ENCODE data around the gene RHBDD1.

The RHBDD1 gene

DNA sequence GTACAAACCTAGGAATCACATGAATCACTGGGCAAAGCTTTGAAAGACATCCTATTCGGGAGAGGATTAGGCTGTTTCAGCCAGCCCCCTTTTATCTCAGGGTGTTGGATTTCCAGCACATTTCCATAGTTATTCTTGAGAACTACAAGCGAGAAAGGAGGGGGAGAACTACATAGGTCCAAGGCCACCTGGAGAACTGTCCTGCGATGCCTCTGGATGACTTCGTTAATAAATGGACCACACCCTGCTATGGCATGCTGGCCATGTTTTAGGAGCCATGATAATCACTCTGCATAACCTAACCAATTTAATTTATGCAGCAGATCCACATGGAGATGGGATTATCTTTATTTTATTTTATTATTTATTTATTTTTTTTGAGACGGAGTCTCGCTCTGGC is 29.9 kb downstream of the RHBDD1 start:
- Histone ChIP-seq H3K9ac (ENCODE audit: low read depth, low read length, poor library complexity) (no peak overlapping the region), H3K27ac (replicated peaks; ENCODE audit: low read length) (no peak overlapping the region), H2AK5ac (ENCODE audit: low read depth, low read length) (no peak overlapping the region), H3K79me1 (ENCODE audit: low read depth, low read length) (no peaks in the 10 kb centered on the region), H3K4me1 (ENCODE audit: control insufficient read depth in 2 of 2, insufficient read depth in 1 of 2, low read depth in 1 of 2, low read length in 2 of 2) (peaks cover 2 to 7% of the 10 kb centered on the region in 2 donors), H3K4me2 (ENCODE audit: insufficient read depth, low read length, poor library complexity, severe bottlenecking) (no peak overlapping the region), H3K18ac (ENCODE audit: low read length) (no peak overlapping the region), H2BK120ac (ENCODE audit: low read depth, low read length) (no peak overlapping the region), H3K9me3 (replicated peaks in 1 of 2; ENCODE audit: control insufficient read depth in 2 of 2, insufficient read depth in 1 of 2, low read depth in 1 of 2, low read length in 2 of 2) (no peaks in the 10 kb centered on the region), H3K23ac (ENCODE audit: low read depth, low read length, poor library complexity) (no peak overlapping the region), H3K36me3 (replicated peaks in 1 of 2; ENCODE audit: control insufficient read depth in 2 of 2, insufficient read depth in 2 of 2, low read length in 2 of 2) (peaks cover 0 to 11% of the 10 kb centered on the region in 2 donors), H4K91ac (ENCODE audit: low read depth, low read length, poor library complexity) (no peak overlapping the region), H2AFZ (ENCODE audit: low read length) (no peak overlapping the region), H3K27me3 (ENCODE audit: control insufficient read depth in 3 of 3, insufficient read depth in 3 of 3, low read depth in 1 of 3, low read length in 3 of 3) (no peaks in the 10 kb centered on the region), H3K4me3 (ENCODE audit: low read length in 2 of 2) (no peak overlapping the region), H2BK5ac (ENCODE audit: low read length) (no peak overlapping the region), H4K8ac (ENCODE audit: low read depth, low read length) (no peak overlapping the region), H2BK12ac (ENCODE audit: low read length) (no peak overlapping the region), H3K14ac (ENCODE audit: low read length) (no peak overlapping the region), H2BK15ac (ENCODE audit: low read length) (no peak overlapping the region), H3K4ac (ENCODE audit: low read length) (no peak overlapping the region)
- DNase-seq (ENCODE audit: low spot score), result no peak
- no CpG with 5 or more reads among the region's 6 CpGs for WGBS, 2 donors (ENCODE audit: extremely low coverage in 2 of 2, insufficient read length in 2 of 2, insufficient replicate concordance in 1 of 2)

DNA sequence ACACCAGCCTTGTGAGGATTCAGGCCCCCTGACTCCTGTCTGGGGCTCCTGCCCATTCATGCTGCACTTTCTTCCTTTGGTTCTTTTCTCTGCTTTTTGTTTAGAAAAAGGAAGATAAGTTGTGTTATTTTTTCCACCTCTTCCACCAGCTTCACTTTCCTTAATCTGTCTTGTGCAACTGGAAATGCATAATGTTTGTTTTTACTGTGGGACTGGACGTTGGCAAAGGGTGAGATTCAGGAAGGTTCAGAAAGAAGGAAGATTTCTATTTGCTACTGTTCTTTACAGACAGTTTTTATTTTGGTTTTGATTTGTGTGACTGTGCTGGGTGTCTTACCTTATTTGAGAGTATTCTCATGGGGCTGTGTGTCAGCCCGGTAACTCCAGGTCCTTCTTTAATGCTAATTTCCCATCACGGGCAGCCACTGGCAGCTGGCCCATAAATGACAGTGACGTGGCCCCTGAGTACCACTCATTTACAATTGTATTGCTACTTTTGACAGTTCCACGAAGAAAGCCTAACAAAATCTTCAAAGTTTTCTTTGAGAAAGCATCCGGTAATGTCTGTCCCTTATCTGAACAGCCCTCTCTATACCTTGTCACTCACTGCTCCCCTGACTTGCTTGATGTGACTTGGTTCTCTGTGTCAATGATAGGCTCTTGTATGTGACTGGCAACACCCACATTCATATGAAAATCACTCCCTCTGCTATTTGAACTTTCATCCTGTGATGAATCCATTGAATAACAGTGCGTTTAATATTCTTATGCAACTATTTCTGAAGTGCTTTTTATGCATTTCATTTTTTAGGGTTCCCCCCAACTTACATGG is 32.7 kb downstream of the RHBDD1 start:
- H2BK120ac ChIP-seq (ENCODE audit: low read depth, low read length), result no peak overlapping the region
- no peak overlapping the region for H3K14ac ChIP-seq (ENCODE audit: low read length)
- peaks cover 0 to 11% of the 10 kb centered on the region in 2 donors for H3K36me3 ChIP-seq (replicated peaks in 1 of 2; ENCODE audit: control insufficient read depth in 2 of 2, insufficient read depth in 2 of 2, low read length in 2 of 2)
- no peak overlapping the region for H3K27ac ChIP-seq (replicated peaks; ENCODE audit: low read length)
- H3K4me1 ChIP-seq (ENCODE audit: control insufficient read depth in 2 of 2, insufficient read depth in 1 of 2, low read depth in 1 of 2, low read length in 2 of 2), result peaks cover 2 to 4% of the 10 kb centered on the region in 2 donors
- no peak overlapping the region for H3K23ac ChIP-seq (ENCODE audit: low read depth, low read length, poor library complexity)
- H3K18ac ChIP-seq (ENCODE audit: low read length), result no peak overlapping the region
- WGBS, 2 donors (ENCODE audit: extremely low coverage in 2 of 2, insufficient read length in 2 of 2, insufficient replicate concordance in 1 of 2), result no CpG with 5 or more reads among the region's 7 CpGs
- H3K9me3 ChIP-seq (replicated peaks in 1 of 2; ENCODE audit: control insufficient read depth in 2 of 2, insufficient read depth in 1 of 2, low read depth in 1 of 2, low read length in 2 of 2), result no peaks in the 10 kb centered on the region
- H2BK12ac ChIP-seq (ENCODE audit: low read length), result no peak overlapping the region
- H2BK5ac ChIP-seq (ENCODE audit: low read length), result no peak overlapping the region
- H3K79me1 ChIP-seq (ENCODE audit: low read depth, low read length), result no peaks in the 10 kb centered on the region
- no peak overlapping the region for H4K8ac ChIP-seq (ENCODE audit: low read depth, low read length)
- no peak overlapping the region for H3K4me3 ChIP-seq (ENCODE audit: low read length in 2 of 2)
- no peak overlapping the region for H3K4me2 ChIP-seq (ENCODE audit: insufficient read depth, low read length, poor library complexity, severe bottlenecking)
- H2AK5ac ChIP-seq (ENCODE audit: low read depth, low read length), result no peak overlapping the region
- H3K9ac ChIP-seq (ENCODE audit: low read depth, low read length, poor library complexity), result no peak overlapping the region
- DNase-seq (ENCODE audit: low spot score), result no peak
- H2AFZ ChIP-seq (ENCODE audit: low read length), result no peak overlapping the region
- no peak overlapping the region for H3K4ac ChIP-seq (ENCODE audit: low read length)
- H4K91ac ChIP-seq (ENCODE audit: low read depth, low read length, poor library complexity), result no peak overlapping the region
- H2BK15ac ChIP-seq (ENCODE audit: low read length), result no peak overlapping the region
- H3K27me3 ChIP-seq (ENCODE audit: control insufficient read depth in 3 of 3, insufficient read depth in 3 of 3, low read depth in 1 of 3, low read length in 3 of 3), result no peaks in the 10 kb centered on the region

DNA sequence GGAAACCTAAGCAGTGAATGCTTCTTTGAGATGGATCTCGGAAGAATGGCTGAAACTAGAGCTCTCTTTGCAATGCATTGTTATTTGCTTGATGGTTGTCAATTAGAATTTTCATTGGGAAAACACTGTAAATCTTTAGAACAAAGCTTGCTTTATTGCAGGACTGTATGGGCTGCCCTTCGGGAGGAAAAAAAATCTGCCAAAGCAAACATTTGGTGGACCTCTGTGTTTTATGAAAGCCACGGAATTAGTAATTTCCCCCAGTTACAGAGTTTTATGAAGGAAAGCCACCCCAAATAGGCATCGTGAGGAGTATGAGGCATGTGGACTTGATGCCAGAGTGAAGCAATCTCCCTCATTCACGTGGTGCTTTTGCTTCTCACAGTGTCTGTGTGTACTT is 33.5 kb downstream of the RHBDD1 start:
- no CpG with 5 or more reads among the region's 5 CpGs for WGBS, 2 donors (ENCODE audit: extremely low coverage in 2 of 2, insufficient read length in 2 of 2, insufficient replicate concordance in 1 of 2)
- H4K8ac ChIP-seq (ENCODE audit: low read depth, low read length), result no peak overlapping the region
- no peak overlapping the region for H4K91ac ChIP-seq (ENCODE audit: low read depth, low read length, poor library complexity)
- no peak overlapping the region for H3K4ac ChIP-seq (ENCODE audit: low read length)
- no peak overlapping the region for H3K4me3 ChIP-seq (ENCODE audit: low read length in 2 of 2)
- no peak overlapping the region for H3K27ac ChIP-seq (replicated peaks; ENCODE audit: low read length)
- no peaks in the 10 kb centered on the region for H3K79me1 ChIP-seq (ENCODE audit: low read depth, low read length)
- no peak overlapping the region for H2AFZ ChIP-seq (ENCODE audit: low read length)
- H2AK5ac ChIP-seq (ENCODE audit: low read depth, low read length), result no peak overlapping the region
- H3K36me3 ChIP-seq (replicated peaks in 1 of 2; ENCODE audit: control insufficient read depth in 2 of 2, insufficient read depth in 2 of 2, low read length in 2 of 2), result peaks cover 0 to 11% of the 10 kb centered on the region in 2 donors
- no peak overlapping the region for H3K4me2 ChIP-seq (ENCODE audit: insufficient read depth, low read length, poor library complexity, severe bottlenecking)
- H3K18ac ChIP-seq (ENCODE audit: low read length), result no peak overlapping the region
- no peak overlapping the region for H2BK12ac ChIP-seq (ENCODE audit: low read length)
- no peak overlapping the region for H3K14ac ChIP-seq (ENCODE audit: low read length)
- H3K4me1 ChIP-seq (ENCODE audit: control insufficient read depth in 2 of 2, insufficient read depth in 1 of 2, low read depth in 1 of 2, low read length in 2 of 2), result peaks cover 2 to 6% of the 10 kb centered on the region in 2 donors
- DNase-seq (ENCODE audit: low spot score), result no peak
- no peak overlapping the region for H2BK120ac ChIP-seq (ENCODE audit: low read depth, low read length)
- no peak overlapping the region for H2BK5ac ChIP-seq (ENCODE audit: low read length)
- H3K9me3 ChIP-seq (replicated peaks in 1 of 2; ENCODE audit: control insufficient read depth in 2 of 2, insufficient read depth in 1 of 2, low read depth in 1 of 2, low read length in 2 of 2), result no peaks in the 10 kb centered on the region
- H3K9ac ChIP-seq (ENCODE audit: low read depth, low read length, poor library complexity), result no peak overlapping the region
- H3K27me3 ChIP-seq (ENCODE audit: control insufficient read depth in 3 of 3, insufficient read depth in 3 of 3, low read depth in 1 of 3, low read length in 3 of 3), result no peaks in the 10 kb centered on the region
- H3K23ac ChIP-seq (ENCODE audit: low read depth, low read length, poor library complexity), result no peak overlapping the region
- no peak overlapping the region for H2BK15ac ChIP-seq (ENCODE audit: low read length)

DNA sequence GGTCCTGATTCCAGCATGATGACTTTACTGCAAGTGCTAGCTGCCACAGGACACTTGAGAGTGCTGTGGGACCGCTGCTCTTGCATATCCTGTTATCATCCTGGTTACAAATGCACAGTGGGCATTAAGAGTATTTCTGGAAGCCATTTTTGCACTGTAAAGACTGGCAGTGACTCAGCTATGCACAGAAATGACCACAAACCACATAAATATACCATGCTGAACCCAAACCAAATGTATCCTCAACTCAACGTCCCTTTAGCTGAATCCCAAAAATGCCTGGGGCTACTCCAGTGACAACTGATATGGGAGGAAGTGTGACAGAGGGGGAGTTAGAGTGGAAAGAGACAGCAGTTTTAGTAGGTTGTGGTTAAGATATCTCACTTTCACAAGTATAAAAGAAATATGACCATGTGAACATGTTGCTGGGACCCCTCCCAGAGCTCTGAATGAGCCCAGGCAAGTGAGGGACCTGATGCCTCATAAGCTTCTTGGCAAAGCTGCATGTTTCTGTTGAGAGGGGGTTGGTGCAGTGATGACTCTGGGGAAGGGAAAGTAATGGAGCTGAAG is 37.3 kb downstream of the RHBDD1 start:
- Histone ChIP-seq H3K79me1 (ENCODE audit: low read depth, low read length) (no peaks in the 10 kb centered on the region), H3K36me3 (replicated peaks in 1 of 2; ENCODE audit: control insufficient read depth in 2 of 2, insufficient read depth in 2 of 2, low read length in 2 of 2) (no peaks in the 10 kb centered on the region), H2BK5ac (ENCODE audit: low read length) (no peak overlapping the region), H3K23ac (ENCODE audit: low read depth, low read length, poor library complexity) (no peak overlapping the region), H3K4me1 (ENCODE audit: control insufficient read depth in 2 of 2, insufficient read depth in 1 of 2, low read depth in 1 of 2, low read length in 2 of 2) (peaks cover 2 to 6% of the 10 kb centered on the region in 2 donors), H3K9me3 (replicated peaks in 1 of 2; ENCODE audit: control insufficient read depth in 2 of 2, insufficient read depth in 1 of 2, low read depth in 1 of 2, low read length in 2 of 2) (no peaks in the 10 kb centered on the region), H2BK15ac (ENCODE audit: low read length) (no peak overlapping the region), H2BK12ac (ENCODE audit: low read length) (no peak overlapping the region), H3K9ac (ENCODE audit: low read depth, low read length, poor library complexity) (no peak overlapping the region), H2BK120ac (ENCODE audit: low read depth, low read length) (no peak overlapping the region), H3K14ac (ENCODE audit: low read length) (no peak overlapping the region), H3K27me3 (ENCODE audit: control insufficient read depth in 3 of 3, insufficient read depth in 3 of 3, low read depth in 1 of 3, low read length in 3 of 3) (no peaks in the 10 kb centered on the region), H4K91ac (ENCODE audit: low read depth, low read length, poor library complexity) (no peak overlapping the region), H4K8ac (ENCODE audit: low read depth, low read length) (no peak overlapping the region), H2AFZ (ENCODE audit: low read length) (no peak overlapping the region), H2AK5ac (ENCODE audit: low read depth, low read length) (no peak overlapping the region), H3K4me2 (ENCODE audit: insufficient read depth, low read length, poor library complexity, severe bottlenecking) (no peak overlapping the region), H3K4me3 (ENCODE audit: low read length in 2 of 2) (no peak overlapping the region), H3K18ac (ENCODE audit: low read length) (no peak overlapping the region), H3K4ac (ENCODE audit: low read length) (no peak overlapping the region), H3K27ac (replicated peaks; ENCODE audit: low read length) (no peak overlapping the region)
- no CpG with 5 or more reads among the region's 2 CpGs for WGBS, 2 donors (ENCODE audit: extremely low coverage in 2 of 2, insufficient read length in 2 of 2, insufficient replicate concordance in 1 of 2)
- DNase-seq (ENCODE audit: low spot score), result no peak
